ENCODE results near the gene CAB39. TPM values are rescaled to one million over a fixed set of nuclear protein-coding genes. Genes with fewer than 3 reads are reported as not detected.

Gene CAB39
- polyA plus RNA-seq, 1 of the 3 experiments (the other 2 are of a cell fraction) = 15.7 TPM

DNA sequence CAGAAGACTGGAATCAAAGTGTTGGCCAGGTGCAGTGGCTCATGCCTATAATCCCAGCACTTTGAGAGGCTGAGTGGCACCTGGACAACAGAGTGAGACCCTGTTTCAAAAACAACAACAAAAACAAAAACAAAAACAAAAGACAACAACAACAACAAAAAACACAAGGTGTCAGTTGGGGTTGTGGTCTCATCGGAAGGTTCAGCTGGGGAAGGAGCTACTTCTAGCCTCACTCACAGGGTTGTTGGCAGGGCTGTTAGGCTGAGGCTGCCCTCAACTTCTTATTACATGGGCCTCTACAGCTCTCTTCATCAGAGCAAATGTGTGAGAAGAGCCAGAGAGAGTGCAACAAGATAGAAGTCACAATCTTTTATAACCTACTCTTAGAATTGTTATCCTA is 34.6 kb upstream of the CAB39 start:
- H3K79me2 ChIP-seq (ENCODE audit: insufficient read depth) = no peaks in the 10 kb centered on the region
- TF ChIP-seq, protein P1, sequence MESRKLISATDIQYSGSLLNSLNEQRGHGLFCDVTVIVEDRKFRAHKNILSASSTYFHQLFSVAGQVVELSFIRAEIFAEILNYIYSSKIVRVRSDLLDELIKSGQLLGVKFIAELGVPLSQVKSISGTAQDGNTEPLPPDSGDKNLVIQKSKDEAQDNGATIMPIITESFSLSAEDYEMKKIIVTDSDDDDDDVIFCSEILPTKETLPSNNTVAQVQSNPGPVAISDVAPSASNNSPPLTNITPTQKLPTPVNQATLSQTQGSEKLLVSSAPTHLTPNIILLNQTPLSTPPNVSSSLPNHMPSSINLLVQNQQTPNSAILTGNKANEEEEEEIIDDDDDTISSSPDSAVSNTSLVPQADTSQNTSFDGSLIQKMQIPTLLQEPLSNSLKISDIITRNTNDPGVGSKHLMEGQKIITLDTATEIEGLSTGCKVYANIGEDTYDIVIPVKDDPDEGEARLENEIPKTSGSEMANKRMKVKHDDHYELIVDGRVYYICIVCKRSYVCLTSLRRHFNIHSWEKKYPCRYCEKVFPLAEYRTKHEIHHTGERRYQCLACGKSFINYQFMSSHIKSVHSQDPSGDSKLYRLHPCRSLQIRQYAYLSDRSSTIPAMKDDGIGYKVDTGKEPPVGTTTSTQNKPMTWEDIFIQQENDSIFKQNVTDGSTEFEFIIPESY (IDR thresholded peaks at IDR 0.05; ENCODE audit: borderline replicate concordance, low read depth) = no peak
- no peak for TF ChIP-seq RAD21 (IDR thresholded peaks at IDR 0.05; ENCODE audit: low read length)
- no peak for TF ChIP-seq FOSL2 (IDR thresholded peaks at IDR 0.05; ENCODE audit: borderline replicate concordance, low read depth)
- TF ChIP-seq CHD2 (IDR thresholded peaks at IDR 0.05; ENCODE audit: low read length, partially characterized antibody) = no peak
- TF ChIP-seq NFIC (IDR thresholded peaks at IDR 0.05; ENCODE audit: borderline replicate concordance) = no peak
- no peak for TF ChIP-seq TEAD4 (IDR thresholded peaks at IDR 0.05; ENCODE audit: borderline replicate concordance, insufficient read depth)
- TF ChIP-seq, protein P2, sequence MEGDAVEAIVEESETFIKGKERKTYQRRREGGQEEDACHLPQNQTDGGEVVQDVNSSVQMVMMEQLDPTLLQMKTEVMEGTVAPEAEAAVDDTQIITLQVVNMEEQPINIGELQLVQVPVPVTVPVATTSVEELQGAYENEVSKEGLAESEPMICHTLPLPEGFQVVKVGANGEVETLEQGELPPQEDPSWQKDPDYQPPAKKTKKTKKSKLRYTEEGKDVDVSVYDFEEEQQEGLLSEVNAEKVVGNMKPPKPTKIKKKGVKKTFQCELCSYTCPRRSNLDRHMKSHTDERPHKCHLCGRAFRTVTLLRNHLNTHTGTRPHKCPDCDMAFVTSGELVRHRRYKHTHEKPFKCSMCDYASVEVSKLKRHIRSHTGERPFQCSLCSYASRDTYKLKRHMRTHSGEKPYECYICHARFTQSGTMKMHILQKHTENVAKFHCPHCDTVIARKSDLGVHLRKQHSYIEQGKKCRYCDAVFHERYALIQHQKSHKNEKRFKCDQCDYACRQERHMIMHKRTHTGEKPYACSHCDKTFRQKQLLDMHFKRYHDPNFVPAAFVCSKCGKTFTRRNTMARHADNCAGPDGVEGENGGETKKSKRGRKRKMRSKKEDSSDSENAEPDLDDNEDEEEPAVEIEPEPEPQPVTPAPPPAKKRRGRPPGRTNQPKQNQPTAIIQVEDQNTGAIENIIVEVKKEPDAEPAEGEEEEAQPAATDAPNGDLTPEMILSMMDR (IDR thresholded peaks at IDR 0.05) = no peak
- no peak for TF ChIP-seq RFX5 (IDR thresholded peaks at IDR 0.05; ENCODE audit: low read length)
- TF ChIP-seq, protein P3, sequence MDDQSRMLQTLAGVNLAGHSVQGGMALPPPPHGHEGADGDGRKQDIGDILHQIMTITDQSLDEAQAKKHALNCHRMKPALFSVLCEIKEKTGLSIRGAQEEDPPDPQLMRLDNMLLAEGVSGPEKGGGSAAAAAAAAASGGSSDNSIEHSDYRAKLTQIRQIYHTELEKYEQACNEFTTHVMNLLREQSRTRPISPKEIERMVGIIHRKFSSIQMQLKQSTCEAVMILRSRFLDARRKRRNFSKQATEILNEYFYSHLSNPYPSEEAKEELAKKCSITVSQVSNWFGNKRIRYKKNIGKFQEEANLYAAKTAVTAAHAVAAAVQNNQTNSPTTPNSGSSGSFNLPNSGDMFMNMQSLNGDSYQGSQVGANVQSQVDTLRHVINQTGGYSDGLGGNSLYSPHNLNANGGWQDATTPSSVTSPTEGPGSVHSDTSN (IDR thresholded peaks at IDR 0.05) = no peak
- TF ChIP-seq TAF1 (IDR thresholded peaks at IDR 0.05; ENCODE audit: borderline replicate concordance, low read depth, low read length) = no peak
- no peak for TF ChIP-seq POLR2AphosphoS5 (IDR thresholded peaks at IDR 0.05; ENCODE audit: low read depth, low read length)
- no peak for TF ChIP-seq FOXJ3 (CRISPR knock-in tag; IDR thresholded peaks at IDR 0.05)
- TF ChIP-seq TCF12 (IDR thresholded peaks at IDR 0.05) = no peak
- no peak for TF ChIP-seq SMC3 (IDR thresholded peaks at IDR 0.05; ENCODE audit: low read depth, low read length)
- no peak for TF ChIP-seq SIN3A (IDR thresholded peaks at IDR 0.05; ENCODE audit: borderline replicate concordance, low read depth, low read length)
- no peak for TF ChIP-seq NRF1 (IDR thresholded peaks at IDR 0.05; ENCODE audit: low read depth, low read length)
- no peak for TF ChIP-seq MXI1 (IDR thresholded peaks at IDR 0.05; ENCODE audit: low read depth, low read length)
- no peaks in the 10 kb centered on the region for H3F3A ChIP-seq (replicated peaks; ENCODE audit: insufficient read depth)
- no peaks in the 10 kb centered on the region for H3K4me1 ChIP-seq (ENCODE audit: control insufficient read depth in 1 of 2, insufficient read depth in 2 of 2, low read depth in 1 of 2, low read length in 1 of 2)
- no peak overlapping the region for H3K9ac ChIP-seq
- DNase-seq = no peak
- CTCF ChIA-PET = no interaction called here
- no peak overlapping the region for H2AFZ ChIP-seq (ENCODE audit: low read depth)
- no peaks in the 10 kb centered on the region for H3K9me3 ChIP-seq
- POLR2A ChIA-PET = no interaction called here
- H4K20me1 ChIP-seq (ENCODE audit: insufficient read depth) = no peaks in the 10 kb centered on the region
- no peaks in the 10 kb centered on the region for H3K36me3 ChIP-seq (replicated peaks in 1 of 2; ENCODE audit: control insufficient read depth in 1 of 2, insufficient read depth in 2 of 2, low read length in 1 of 2)
- H3K4me2 ChIP-seq = no peak overlapping the region
- 100% methylated on average over 1 of the region's 1 CpG for WGBS (ENCODE audit: low lambda C conversion rate)
- H3K9me2 ChIP-seq = no peaks in the 10 kb centered on the region
- no peaks in the 10 kb centered on the region for H3K27me3 ChIP-seq (ENCODE audit: insufficient read depth)
- no peak overlapping the region for H3K27ac ChIP-seq (ENCODE audit: low read depth in 2 of 2, low read length in 1 of 2)
- no peak overlapping the region for H3K4me3 ChIP-seq (ENCODE audit: low read depth in 2 of 2, low read length in 1 of 2)

Measured in SK-N-SH (cell line).